ENCODE measurements around the gene REEP3. TPM values are rescaled to one million over a fixed set of nuclear protein-coding genes. Genes with fewer than 3 reads are reported as not detected.

REEP3 gene
- total and polyA plus RNA-seq, 2 of the 8 experiments (the other 6 are each of a cell fraction or from before 2014, with no cell fraction given), result 5.8 to 31.5 TPM

DNA sequence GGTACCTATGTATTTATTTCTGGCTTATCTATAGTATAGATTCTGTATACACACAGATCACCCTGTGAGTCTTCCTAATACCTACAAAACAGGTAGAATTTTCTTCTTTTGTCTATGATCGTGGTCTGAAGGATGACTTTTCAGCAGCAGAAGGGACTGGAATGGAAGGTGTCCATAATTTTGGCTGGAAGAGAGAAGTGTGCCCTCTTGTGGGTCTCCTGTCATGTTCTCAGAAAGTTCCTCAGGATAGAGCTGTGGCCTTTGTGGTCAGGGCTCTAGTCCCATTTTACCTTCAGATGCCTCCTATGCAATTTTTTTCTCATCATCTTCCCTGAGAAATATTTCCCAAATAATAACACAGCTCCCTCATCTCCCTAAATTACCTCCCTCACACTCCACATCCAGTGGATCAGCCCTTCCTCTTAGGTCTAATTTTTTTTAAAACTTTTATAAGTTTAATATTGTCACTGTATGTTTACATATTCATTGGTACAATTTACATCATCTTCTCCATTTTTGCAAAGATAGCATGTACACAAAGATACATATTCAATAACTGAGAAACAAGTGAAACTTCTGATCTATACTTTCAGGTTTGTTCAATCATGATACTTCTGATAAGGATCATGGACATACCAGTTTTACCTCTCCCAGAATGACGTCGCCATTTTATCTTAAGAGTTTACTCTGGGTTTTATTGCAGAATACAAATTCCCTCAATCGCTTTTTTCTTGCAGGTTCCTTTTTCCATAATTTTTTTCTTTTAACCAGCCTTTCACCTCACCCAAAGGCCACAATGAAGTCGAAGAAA, 112.7 kb downstream of the REEP3 start (continued):
- TF ChIP-seq, protein P1, sequence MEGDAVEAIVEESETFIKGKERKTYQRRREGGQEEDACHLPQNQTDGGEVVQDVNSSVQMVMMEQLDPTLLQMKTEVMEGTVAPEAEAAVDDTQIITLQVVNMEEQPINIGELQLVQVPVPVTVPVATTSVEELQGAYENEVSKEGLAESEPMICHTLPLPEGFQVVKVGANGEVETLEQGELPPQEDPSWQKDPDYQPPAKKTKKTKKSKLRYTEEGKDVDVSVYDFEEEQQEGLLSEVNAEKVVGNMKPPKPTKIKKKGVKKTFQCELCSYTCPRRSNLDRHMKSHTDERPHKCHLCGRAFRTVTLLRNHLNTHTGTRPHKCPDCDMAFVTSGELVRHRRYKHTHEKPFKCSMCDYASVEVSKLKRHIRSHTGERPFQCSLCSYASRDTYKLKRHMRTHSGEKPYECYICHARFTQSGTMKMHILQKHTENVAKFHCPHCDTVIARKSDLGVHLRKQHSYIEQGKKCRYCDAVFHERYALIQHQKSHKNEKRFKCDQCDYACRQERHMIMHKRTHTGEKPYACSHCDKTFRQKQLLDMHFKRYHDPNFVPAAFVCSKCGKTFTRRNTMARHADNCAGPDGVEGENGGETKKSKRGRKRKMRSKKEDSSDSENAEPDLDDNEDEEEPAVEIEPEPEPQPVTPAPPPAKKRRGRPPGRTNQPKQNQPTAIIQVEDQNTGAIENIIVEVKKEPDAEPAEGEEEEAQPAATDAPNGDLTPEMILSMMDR (IDR thresholded peaks at IDR 0.05; ENCODE audit: control extremely low read depth in 1 of 3, insufficient read depth in 1 of 3, low read depth in 1 of 3, low read length in 3 of 3), result peak in 2 of 3 experiments; percentile 52 to 57; a peak in 3 of 4 replicates

Data from H1 (cell line).